H1 (cell line): ENCODE measurements around the gene AHSP.

ENCODE experiments used
- ASH2L ChIP-seq: fragments of 200-600, 300-600 bp; sonication (generic); IDR thresholded peaks from one replicate; pipeline ENCODE4 v1.7.1; 2017; ENCODE audit warnings: low read length
- CREB1 ChIP-seq: IDR thresholded peaks from 2 replicates; pipeline ENCODE4 v1.6.1; 2012; ENCODE audit warnings: inconsistent platforms
- CTCF ChIP-seq, 3 experiments: IDR thresholded peaks; 1 replicate in 2 of 3; 2 replicates in 1 of 3; pipeline versions ENCODE4 v1.5.1 to v1.6.1; 2011; ENCODE audit warnings: low read length in 3 of 3, mild to moderate bottlenecking in 3 of 3, inconsistent platforms in 2 of 3, low read depth in 1 of 3, moderate library complexity in 1 of 3; ENCODE audit not compliant: insufficient read depth in 1 of 3; ENCODE audit errors: control extremely low read depth in 1 of 3
- MAFK ChIP-seq: IDR thresholded peaks from 2 replicates; pipeline ENCODE4 v1.6.1; 2012; ENCODE audit warnings: low read depth, mild to moderate bottlenecking, improper control_type of control experiment, low read length
- POLR2A ChIP-seq, 2 experiments: IDR thresholded peaks; 1 replicate in 1 of 2; 2 replicates in 1 of 2; pipeline ENCODE4 v1.6.1; 2011; ENCODE audit warnings: low read depth in 2 of 2, low read length in 2 of 2, mild to moderate bottlenecking in 2 of 2; ENCODE audit errors: control extremely low read depth in 1 of 2
- RBBP5 ChIP-seq: IDR thresholded peaks from 2 replicates; pipeline ENCODE4 v1.7.1; 2012; ENCODE audit warnings: low read depth, mild to moderate bottlenecking, inconsistent platforms, low read length, moderate library complexity, borderline replicate concordance
- RFX5 ChIP-seq: IDR thresholded peaks from 2 replicates; pipeline ENCODE4 v1.6.1; 2011; ENCODE audit warnings: low read depth, low read length, improper control_type of control experiment, borderline replicate concordance
- SIN3A ChIP-seq, 2 experiments: IDR thresholded peaks in 1 of 2; conservative IDR thresholded peaks in 1 of 2; 2 replicates each; pipeline ENCODE4 v1.6.1; 2011 to 2012; ENCODE audit warnings: low read length in 2 of 2, improper control_type of control experiment in 1 of 2, low read depth in 1 of 2, mild to moderate bottlenecking in 1 of 2
- SRF ChIP-seq: IDR thresholded peaks from 2 replicates; pipeline ENCODE4 v1.6.1; 2011; ENCODE audit warnings: mild to moderate bottlenecking, low read depth, low read length, moderate library complexity
- TBP ChIP-seq: IDR thresholded peaks from 2 replicates; pipeline ENCODE4 v1.6.1; 2011; ENCODE audit warnings: low read depth, low read length, improper control_type of control experiment
- TEAD4 ChIP-seq: IDR thresholded peaks from 2 replicates; pipeline ENCODE4 v1.6.1; 2012; ENCODE audit warnings: low read depth, low read length, inconsistent platforms, mixed read lengths
- TF ChIP-seq, protein P1 (sequence below): IDR thresholded peaks from 2 replicates; pipeline ENCODE4 v1.6.1; 2011; ENCODE audit warnings: low read length, improper control_type of control experiment

- TF ChIP-seq MAFK = no peak
- TF ChIP-seq RBBP5 = 0 out of 2 replicates have a peak, but pooled peaks have one; percentile 14
- no peak for TF ChIP-seq POLR2A (IDR thresholded peaks at IDR 0.05; ENCODE audit: control extremely low read depth in 1 of 2, low read depth in 2 of 2, low read length in 2 of 2)
- TF ChIP-seq CTCF (IDR thresholded peaks at IDR 0.05; ENCODE audit: control extremely low read depth in 1 of 3, insufficient read depth in 1 of 3, low read depth in 1 of 3, low read length in 3 of 3) = no peak
- TF ChIP-seq RFX5 = no peak
- no peak for TF ChIP-seq TEAD4
- no peak for TF ChIP-seq CREB1
- TF ChIP-seq SRF = no peak
- no peak for TF ChIP-seq TBP
- TF ChIP-seq ASH2L = no peak
- TF ChIP-seq, protein P1, sequence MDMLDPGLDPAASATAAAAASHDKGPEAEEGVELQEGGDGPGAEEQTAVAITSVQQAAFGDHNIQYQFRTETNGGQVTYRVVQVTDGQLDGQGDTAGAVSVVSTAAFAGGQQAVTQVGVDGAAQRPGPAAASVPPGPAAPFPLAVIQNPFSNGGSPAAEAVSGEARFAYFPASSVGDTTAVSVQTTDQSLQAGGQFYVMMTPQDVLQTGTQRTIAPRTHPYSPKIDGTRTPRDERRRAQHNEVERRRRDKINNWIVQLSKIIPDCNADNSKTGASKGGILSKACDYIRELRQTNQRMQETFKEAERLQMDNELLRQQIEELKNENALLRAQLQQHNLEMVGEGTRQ = no peak
- TF ChIP-seq SIN3A (conservative IDR thresholded peaks at IDR 0.05 in 1 of 2, IDR thresholded peaks at IDR 0.05 in 1 of 2; ENCODE audit: low read depth in 1 of 2, low read length in 2 of 2) = no peak
Measured at GRCh38 chr16:31529937-31530312, 2.2 kb downstream of the AHSP start.
